HG02571 (cell line): ENCODE data around the gene CCDC28B.

Source experiments
- ATAC-seq: cut with Tn5 transposase; IDR thresholded peaks from one replicate; pipeline ENCODE4 v1.9.1; 2021; ENCODE audit warnings: mild to moderate bottlenecking, moderate library complexity; ENCODE audit not compliant: unreplicated experiment

The CCDC28B gene

GRCh38 chr1:32220746-32221580, 20.6 kb downstream of the CCDC28B start:
- ATAC-seq: no peak

GRCh38 chr1:32221581-32221979, 21.2 kb downstream of the CCDC28B start:
- no peak for ATAC-seq

GRCh38 chr1:32221980-32222755, 21.8 kb downstream of the CCDC28B start, which contains the start of the genes EIF3I and TMEM234:
Gene EIF3I (plus strand): TSS chr1:32222407. CDS start chr1:32222442, 35 bp downstream.
Gene TMEM234 (minus strand): TSS chr1:32222353. CDS start chr1:32222322, 31 bp downstream.
- peak; percentile 86 for ATAC-seq

- ATAC-seq: no peak
These were observed 23.3 kb downstream of the CCDC28B start for GRCh38 chr1:32223683-32224082.

- ATAC-seq: no peak
These were observed 23.9 kb downstream of the CCDC28B start for GRCh38 chr1:32224285-32224684.

- no peak for ATAC-seq
These were observed 28.4 kb downstream of the CCDC28B start for GRCh38 chr1:32228771-32229170.

GRCh38 chr1:32231843-32232432, 31.5 kb downstream of the CCDC28B start:
- no peak for ATAC-seq

- no peak for ATAC-seq
These were observed 32.3 kb downstream of the CCDC28B start for GRCh38 chr1:32232558-32233304.

- no peak for ATAC-seq
These were observed 34.4 kb downstream of the CCDC28B start for GRCh38 chr1:32234792-32235191.

- no peak for ATAC-seq
These were observed 38.9 kb downstream of the CCDC28B start for GRCh38 chr1:32239337-32239736.

- ATAC-seq: no peak
These were observed 39.4 kb downstream of the CCDC28B start for GRCh38 chr1:32239790-32240139.

GRCh38 chr1:32240140-32240951, 40.0 kb downstream of the CCDC28B start:
- ATAC-seq: no peak

GRCh38 chr1:32241001-32241763, 40.8 kb downstream of the CCDC28B start:
- ATAC-seq: no peak

- no peak for ATAC-seq
These were observed 42.0 kb downstream of the CCDC28B start for GRCh38 chr1:32242341-32242851.

- ATAC-seq: no peak
These were observed 46.5 kb downstream of the CCDC28B start, which contains the start of gene FAM167B for GRCh38 chr1:32246888-32247273. Gene FAM167B (plus strand): TSS chr1:32247222. CDS start chr1:32247422, 200 bp downstream.

- ATAC-seq: no peak
These were observed 47.1 kb downstream of the CCDC28B start for GRCh38 chr1:32247452-32247851.

- peak; percentile 38 for ATAC-seq
These were observed 47.8 kb downstream of the CCDC28B start for GRCh38 chr1:32247983-32248889.
